ENCODE results near the gene TEAD3.

Gene TEAD3

GRCh38 chr6:35425284-35425683, 71.6 kb downstream of the TEAD3 start:
- Mint-ChIP-seq H3K4me1 (ENCODE audit: low read depth) (peaks cover 5% of the 10 kb centered on the region), H3K4me3 (no peak overlapping the region), H3K27me3 (ENCODE audit: low read depth) (no peaks in the 10 kb centered on the region), H3K27ac (no peak overlapping the region), H3K36me3 (ENCODE audit: low read depth) (peaks cover 36% of the 10 kb centered on the region), H3K9me3 (peaks cover 18% of the 10 kb centered on the region)

Measured in T-helper 1 cell treated with Interleukin-12 subunit alpha and Interleukin-12 subunit beta and Interleukin-4 antibody, amounts not matched to agents 30 μg/mL and 1 μg/mL, for 36 hours (primary cell).